NCI-H774 (cell line): ENCODE measurements around the gene MAGEC3.
"Not testable (repeated sequence)": the region's sequence is repeated elsewhere in the genome, so short reads cannot be mapped to it uniquely, and the experiment has no call there.

ENCODE experiments used
- DNase-seq: peaks from one replicate; lab custom pipeline; 2025; lab: John Stamatoyannopoulos, UW

Gene MAGEC3, protein sequence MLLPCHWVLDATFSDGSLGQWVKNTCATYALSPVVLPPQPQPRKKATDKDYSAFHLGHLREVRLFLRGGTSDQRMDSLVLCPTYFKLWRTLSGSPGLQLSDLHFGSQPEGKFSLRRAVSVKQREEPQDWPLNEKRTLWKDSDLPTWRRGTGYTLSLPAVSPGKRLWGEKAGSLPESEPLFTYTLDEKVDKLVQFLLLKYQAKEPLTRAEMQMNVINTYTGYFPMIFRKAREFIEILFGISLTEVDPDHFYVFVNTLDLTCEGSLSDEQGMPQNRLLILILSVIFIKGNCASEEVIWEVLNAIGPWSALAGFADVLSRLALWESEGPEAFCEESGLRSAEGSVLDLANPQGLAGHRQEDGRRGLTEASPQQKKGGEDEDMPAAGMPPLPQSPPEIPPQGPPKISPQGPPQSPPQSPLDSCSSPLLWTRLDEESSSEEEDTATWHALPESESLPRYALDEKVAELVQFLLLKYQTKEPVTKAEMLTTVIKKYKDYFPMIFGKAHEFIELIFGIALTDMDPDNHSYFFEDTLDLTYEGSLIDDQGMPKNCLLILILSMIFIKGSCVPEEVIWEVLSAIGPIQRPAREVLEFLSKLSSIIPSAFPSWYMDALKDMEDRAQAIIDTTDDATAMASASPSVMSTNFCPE

DNA sequence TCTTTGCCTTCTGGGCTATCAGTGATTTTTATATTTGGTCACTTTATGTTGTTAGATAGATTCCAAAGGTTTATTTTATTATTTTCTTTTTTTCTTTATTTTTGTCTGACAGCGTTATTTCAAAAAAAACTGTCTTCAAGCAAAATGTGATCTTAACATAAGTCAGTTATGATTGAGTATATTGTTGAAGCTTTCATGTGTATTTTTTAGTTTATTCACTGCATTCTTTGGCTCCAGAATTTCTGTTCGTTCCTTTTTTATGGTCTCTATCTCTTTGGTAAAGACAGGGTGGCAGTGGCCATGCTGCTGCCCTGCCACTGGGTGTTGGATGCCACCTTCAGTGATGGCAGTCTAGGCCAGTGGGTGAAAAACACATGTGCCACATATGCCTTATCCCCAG, at the start of gene MAGEC3:
TSS of gene MAGEC3 (plus strand) at position 301 of the 400 bp plus-strand sequence. CDS start at position 301, 0 bp downstream.
- no peak for DNase-seq

DNA sequence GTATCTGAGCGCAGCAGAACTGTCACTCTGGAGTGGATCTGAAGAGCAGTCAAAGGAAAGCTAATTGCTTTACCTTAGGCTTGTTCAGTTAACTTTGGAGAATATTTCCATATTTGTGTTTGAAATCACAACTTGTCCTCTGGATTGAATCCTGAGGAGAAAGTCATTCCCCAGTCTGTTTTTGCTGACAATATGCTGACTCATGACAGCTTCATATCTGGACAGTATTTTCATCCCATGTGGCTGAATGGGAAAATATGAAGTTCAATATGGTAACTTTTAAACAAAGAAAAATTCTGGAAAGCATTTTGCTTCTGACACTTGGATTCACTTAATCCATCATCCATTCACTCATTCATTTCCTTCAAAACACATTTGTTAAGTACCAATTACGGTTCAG, 46.3 kb upstream of the MAGEC3 start:
- no peak for DNase-seq

- DNase-seq: no peak
Observed at GRCh38 chrX:141811438-141811837, 26.7 kb upstream of the MAGEC3 start.

DNA sequence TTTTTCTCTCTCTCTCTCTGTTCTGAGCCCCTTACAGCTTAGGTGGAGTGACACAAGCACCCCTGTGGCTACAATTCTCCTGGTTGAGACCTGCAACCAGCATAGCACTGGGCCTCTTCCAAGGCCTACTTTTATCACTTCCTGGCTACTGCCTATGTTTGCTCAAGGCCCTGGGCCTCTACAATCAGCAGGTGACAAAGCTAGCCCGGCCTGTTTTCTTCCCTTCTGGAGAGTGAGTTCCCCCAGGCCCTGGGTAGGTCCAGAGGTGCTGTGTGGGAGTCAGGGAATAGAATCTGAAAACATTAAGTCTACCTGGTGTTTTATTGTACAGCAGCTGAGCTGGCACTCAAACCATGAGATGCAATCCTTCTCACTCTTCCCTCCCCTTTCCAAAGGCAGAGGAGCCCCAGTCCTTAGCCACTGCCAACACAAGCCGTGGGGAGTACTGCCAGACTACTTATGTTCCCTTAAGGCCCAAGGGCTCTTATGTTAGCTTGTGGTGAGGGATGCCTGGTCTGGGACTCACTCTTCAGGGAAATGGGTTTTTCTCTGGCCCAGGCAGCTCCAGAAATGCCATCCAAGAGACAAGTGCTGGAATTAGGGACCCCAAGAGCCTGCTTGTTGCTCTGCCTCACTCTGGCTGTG, 23.8 kb upstream of the MAGEC3 start:
- DNase-seq: no peak

GRCh38 chrX:141815904-141816303, 22.2 kb upstream of the MAGEC3 start:
- DNase-seq: no peak

- no peak for DNase-seq
Observed at GRCh38 chrX:141832247-141832646, 5.9 kb upstream of the MAGEC3 start.

GRCh38 chrX:141839856-141840255, 1.7 kb downstream of the MAGEC3 start:
- no peak for DNase-seq

DNA sequence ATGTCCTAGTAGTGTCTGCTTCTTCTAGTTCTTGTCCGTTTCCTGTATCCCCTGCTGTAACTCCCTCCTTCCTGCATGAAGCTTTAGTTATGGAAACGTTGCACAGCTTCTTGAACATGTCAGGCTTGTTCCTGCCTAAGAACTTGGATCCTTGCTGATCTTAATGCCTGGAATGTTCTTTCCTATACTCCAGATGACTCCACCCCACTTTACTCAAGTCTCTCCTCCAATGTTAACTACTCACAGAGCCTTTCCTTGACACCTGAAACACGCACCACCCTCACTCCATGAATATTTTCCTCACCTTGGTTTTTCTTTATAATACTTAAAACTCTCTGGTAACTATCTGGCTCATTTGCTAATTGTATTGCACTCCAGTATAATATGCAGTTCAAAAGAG, 19.4 kb downstream of the MAGEC3 start:
- no peak for DNase-seq

DNA sequence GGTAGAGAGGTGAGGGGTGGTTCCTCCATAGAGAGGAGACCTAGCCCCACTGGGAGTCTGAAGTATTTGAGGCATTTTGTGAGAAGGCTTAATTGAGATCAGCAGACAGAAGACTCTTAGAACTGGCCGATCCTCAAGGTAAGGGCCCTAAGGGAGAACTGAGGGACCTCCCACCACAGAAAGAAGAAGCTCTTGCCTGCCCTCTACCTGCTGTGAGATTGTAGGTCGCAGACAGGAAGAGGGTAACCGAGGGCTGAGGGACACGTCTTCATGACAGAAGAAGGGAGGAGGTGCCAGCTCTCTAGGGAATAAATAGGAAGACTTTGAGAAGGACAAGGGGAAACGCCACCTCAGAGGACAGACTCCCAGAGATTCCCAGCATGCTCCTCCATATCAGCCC, 41.5 kb downstream of the MAGEC3 start:
- no peak for DNase-seq

DNA sequence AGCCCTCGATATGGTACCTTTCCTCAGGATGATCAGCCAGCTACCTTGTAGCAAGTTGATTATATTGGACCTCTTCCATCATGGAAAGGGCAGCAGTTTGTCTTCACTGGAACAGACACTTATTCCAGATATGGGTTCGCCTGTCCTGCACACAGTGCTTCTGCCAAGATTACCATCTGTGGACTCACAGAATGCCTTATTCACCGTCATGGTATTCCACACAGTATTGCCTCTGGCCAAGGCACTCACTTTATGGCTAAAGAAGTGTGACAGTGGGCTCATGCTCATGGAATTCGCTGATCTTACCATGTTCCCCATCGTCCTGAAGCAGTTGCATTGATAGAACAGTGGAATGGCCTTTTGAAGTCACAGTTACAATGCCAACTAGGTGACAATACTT, 50.7 kb downstream of the MAGEC3 start:
- not testable (repeated sequence) for DNase-seq

DNA sequence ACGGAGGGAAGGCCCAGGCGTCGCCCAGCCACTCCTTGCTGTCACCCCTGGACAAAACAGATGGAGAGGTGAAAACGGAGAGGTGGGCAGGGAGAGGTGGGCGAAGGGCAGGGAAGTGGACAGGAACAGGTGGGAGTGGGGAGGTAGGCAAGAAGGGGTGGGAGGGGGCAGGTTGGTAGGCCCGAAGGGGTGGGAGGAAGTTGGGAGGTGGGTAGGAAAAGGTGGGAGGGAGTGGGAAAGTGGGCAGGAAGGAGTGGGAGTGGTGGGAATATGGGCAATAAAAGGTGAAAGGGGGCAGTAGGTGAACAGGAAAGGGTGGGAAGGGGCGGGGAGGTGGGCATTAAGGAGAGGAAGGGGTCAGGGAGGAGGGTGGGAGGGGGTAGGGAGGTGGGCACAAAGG, 56.6 kb downstream of the MAGEC3 start:
- DNase-seq: no peak

GRCh38 chrX:141897690-141898089, 59.6 kb downstream of the MAGEC3 start:
- no peak for DNase-seq

DNA sequence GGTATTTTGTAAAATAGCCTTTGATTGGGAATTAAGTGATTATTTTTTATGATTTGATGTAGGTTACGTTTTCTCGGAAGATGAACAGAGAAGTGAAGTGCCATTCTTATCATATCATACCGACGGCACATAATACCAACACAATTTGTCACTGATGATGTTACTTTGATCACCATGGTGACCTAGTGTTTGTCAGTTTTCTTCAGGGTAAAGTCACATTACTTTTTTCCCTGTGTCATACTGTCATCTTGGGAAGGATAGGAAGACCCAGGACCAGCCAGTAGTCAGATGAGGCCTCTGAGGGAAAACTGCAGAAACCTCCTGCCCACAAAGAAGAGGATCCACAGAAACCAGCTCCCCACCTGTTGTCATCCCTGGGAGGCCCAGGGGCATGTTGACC, 64.2 kb downstream of the MAGEC3 start:
- DNase-seq: no peak

DNA sequence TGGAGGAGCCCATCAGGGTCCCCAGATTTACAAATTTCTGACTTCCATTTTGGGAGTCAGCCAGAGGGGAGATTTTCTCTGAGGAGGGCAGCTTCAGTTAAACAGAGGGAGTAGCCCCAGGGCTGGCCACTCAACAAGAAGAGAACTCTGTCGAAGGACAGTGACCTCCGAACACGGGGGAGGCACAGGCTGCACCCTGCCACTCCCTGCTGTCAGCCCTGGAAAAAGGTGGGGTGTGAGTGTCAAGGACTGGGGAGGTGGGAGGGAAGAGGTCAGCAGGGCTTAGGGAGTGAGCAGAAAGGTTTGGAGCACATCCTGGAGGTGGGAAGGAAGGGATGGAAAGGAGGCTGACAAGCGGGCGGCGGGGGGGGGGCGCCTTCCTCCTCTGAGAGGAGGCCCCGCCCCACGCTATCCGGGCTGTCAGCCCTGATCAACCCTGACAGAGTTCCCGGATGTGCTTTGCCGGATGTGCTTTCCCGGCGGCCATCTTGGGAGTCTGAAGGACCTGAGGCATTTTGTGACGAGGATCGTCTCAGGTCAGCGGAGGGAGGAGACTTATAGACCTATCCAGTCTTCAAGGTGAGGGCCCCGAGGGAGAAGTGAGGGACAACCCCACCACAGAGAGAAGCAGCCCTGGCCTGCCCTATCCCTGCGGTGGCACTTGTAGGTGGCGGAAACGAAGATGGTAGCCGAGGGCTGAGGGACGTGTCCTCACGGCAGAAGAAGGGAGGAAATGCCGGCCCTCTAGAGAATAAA, 65.5 kb downstream of the MAGEC3 start, which contains the start of gene MAGEC1:
TSS of gene MAGEC1 (plus strand) at position 495 of the 756 bp plus-strand sequence. CDS start 1,179 bp downstream, outside the sequence.
- peak; percentile 73 for DNase-seq

- peak; percentile 1 for DNase-seq
Observed at GRCh38 chrX:141904262-141904661, 66.1 kb downstream of the MAGEC3 start.

DNA sequence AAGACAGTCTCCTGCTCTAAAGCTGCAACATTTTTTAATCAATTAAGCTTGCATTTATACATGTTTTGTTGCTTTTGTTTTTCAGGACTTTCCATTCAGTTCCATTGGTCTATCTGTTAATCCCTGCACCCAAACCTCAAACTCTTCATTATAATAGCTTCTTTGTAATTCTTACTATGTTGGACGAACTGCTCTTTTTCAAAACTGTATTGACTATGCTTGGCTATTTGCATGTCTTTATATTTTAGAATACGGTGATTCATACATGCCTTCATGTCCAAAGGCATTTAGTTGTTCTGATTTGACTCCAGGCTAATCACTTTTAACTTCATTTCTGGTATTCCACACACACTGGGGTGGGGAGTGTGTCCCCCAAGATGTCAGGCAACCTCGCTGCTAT, 79.7 kb downstream of the MAGEC3 start:
- DNase-seq: no peak

- no peak for DNase-seq
Observed at GRCh38 chrX:141924293-141924692, 86.2 kb downstream of the MAGEC3 start.

DNA sequence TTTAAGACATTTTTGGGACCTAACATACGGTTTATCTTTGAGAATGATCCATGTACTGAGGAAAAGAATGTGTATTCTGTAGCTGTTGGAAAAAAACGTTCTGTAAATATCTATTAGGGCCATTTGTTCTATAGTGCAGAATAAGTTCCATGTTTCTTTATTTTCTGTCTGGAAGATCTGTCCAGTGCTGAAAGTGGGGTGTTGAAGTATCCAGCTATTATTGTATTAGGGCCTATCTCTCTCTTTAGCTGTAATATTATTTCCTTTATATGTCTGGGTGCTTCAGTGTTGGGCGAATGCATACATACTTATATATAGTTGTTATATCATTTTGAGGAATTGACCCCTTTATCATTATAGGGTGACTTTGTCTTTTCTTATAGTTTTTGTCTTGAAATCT, 90.3 kb downstream of the MAGEC3 start:
- no peak for DNase-seq

GRCh38 chrX:141934059-141934641, 96.0 kb downstream of the MAGEC3 start:
- DNase-seq: no peak

- DNase-seq: no peak
Observed at GRCh38 chrX:141935645-141936044, 97.5 kb downstream of the MAGEC3 start.

DNA sequence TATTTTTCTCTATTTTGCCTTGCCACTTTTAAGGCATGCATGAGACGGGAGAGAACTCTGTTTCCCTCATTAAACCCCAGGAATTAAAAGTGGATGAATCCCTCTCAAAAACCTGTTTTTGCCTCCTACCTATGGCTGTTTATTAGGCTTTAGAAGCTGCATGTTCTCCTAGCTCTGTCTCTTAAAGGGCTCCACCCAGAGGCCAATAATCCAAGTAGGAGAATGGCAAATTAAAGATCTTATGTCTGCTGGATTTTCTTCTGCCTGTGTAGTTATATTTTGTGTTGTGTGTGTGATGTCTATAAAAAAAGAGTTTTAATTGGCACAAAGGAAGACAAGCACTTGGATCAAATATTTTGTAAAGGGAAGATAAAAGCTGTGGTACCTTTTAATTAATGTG, 98.0 kb downstream of the MAGEC3 start:
- DNase-seq: no peak

DNA sequence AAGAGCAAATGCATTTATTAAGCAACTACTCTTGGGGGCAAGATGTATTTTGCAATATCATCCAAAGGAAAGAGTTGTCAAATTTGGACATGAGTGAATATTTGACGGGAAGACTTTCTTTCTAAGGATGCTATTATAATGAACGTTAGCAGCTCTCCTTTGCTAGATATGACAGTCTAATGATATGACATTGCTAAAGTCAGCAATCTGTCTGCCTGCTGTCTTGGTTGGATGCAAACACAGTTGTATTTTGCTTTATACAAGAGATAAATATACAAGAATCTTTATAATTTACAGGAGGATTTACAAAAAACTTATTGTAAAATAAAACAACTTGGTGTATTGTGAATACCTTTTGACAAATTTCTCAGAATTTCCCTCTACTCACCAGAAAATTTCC, 103.1 kb downstream of the MAGEC3 start:
- DNase-seq: no peak
